DOHH2 (cell line): ENCODE measurements around the gene FAM53B.

Source experiments
- H3F3A ChIP-seq: fragments of 200-600 bp; sonication (generic), shearing (Covaris generic); 2 replicates; pipeline ENCODE4 v1.6.0; 2016; ENCODE audit warnings: antibody characterized with exemption, mild to moderate bottlenecking; ENCODE audit not compliant: control insufficient read depth, insufficient read depth
- H3K27ac ChIP-seq: fragments of 200-600 bp; sonication (generic); 2 replicates; pipeline ENCODE4 v1.5.1; 2014; ENCODE audit warnings: low read depth, mild to moderate bottlenecking, low read length, moderate library complexity
- H3K27me3 ChIP-seq: fragments of 200-600 bp; sonication (generic); 2 replicates; pipeline ENCODE4 v1.6.1; 2014; ENCODE audit warnings: mild to moderate bottlenecking, low read length, mixed read lengths; ENCODE audit not compliant: control insufficient read depth
- H3K36me3 ChIP-seq: fragments of 200-600 bp; sonication (generic); 2 replicates; pipeline ENCODE4 v1.6.1; 2014; ENCODE audit warnings: mild to moderate bottlenecking, low read length, moderate library complexity, mixed read lengths; ENCODE audit not compliant: control insufficient read depth
- H3K4me1 ChIP-seq: fragments of 200-600 bp; sonication (generic); 2 replicates; pipeline ENCODE4 v1.6.1; 2014; ENCODE audit warnings: mild to moderate bottlenecking, low read length, mixed read lengths; ENCODE audit not compliant: control insufficient read depth
- H3K4me2 ChIP-seq: fragments of 200-600 bp; sonication (generic); 2 replicates; pipeline ENCODE4 v1.6.0; 2014; ENCODE audit warnings: mild to moderate bottlenecking, low read length, moderate library complexity
- H3K4me3 ChIP-seq: fragments of 200-600 bp; sonication (generic); 2 replicates; pipeline ENCODE4 v1.5.1; 2014; ENCODE audit warnings: mild to moderate bottlenecking, low read length, mixed read lengths
- H3K79me2 ChIP-seq: fragments of 200-600 bp; sonication (generic); 2 replicates; pipeline ENCODE4 v1.6.1; 2014; ENCODE audit warnings: mild to moderate bottlenecking, low read length, mixed read lengths; ENCODE audit not compliant: control insufficient read depth
- H3K9me2 ChIP-seq: fragments of 200-600 bp; sonication (generic); replicated peaks from 2 replicates; pipeline ENCODE4 v1.6.1; 2014; ENCODE audit warnings: mild to moderate bottlenecking, low read length, mixed read lengths; ENCODE audit not compliant: control insufficient read depth
- H3K9me3 ChIP-seq: fragments of 200-600 bp; sonication (generic); 2 replicates; pipeline ENCODE4 v1.6.1; 2014; ENCODE audit warnings: antibody characterized with exemption, low read length, mixed read lengths; ENCODE audit not compliant: control insufficient read depth, insufficient read depth
- H4K20me1 ChIP-seq: fragments of 200-600 bp; sonication (generic); 2 replicates; pipeline ENCODE4 v1.6.0; 2014; ENCODE audit warnings: low read depth, mild to moderate bottlenecking, antibody characterized with exemption, low read length, moderate library complexity; ENCODE audit not compliant: control insufficient read depth, insufficient read depth
- CTCF ChIP-seq: fragments of 200-600 bp; sonication (generic); IDR thresholded peaks from one replicate; pipeline ENCODE4 v1.5.1; 2014; ENCODE audit warnings: antibody characterized with exemption, mild to moderate bottlenecking, low read depth, low read length; ENCODE audit not compliant: poor library complexity, severe bottlenecking
- EZH2phosphoT487 ChIP-seq: fragments of 200-600 bp; sonication (generic); IDR thresholded peaks from 2 replicates; pipeline ENCODE4 v1.6.1; 2017; ENCODE audit warnings: borderline replicate concordance, mild to moderate bottlenecking, antibody characterized with exemption, low read length, moderate library complexity, mixed read lengths

FAM53B gene

GRCh38 chr10:124696446-124697392, 47.5 kb downstream of the FAM53B start:
- no peaks in the 10 kb centered on the region for H3K27me3 ChIP-seq
- 0 out of 2 replicates have a peak, but pooled peaks cover 4% of the 10 kb centered on the region for H3K4me1 ChIP-seq
- H3K27ac ChIP-seq: no peak overlapping the region
- peaks cover 13% of the 10 kb centered on the region for H3K79me2 ChIP-seq
- no peak overlapping the region for H3K4me3 ChIP-seq
- no peaks in the 10 kb centered on the region for H3K9me3 ChIP-seq
- H3F3A ChIP-seq: no peaks in the 10 kb centered on the region
- no peaks in the 10 kb centered on the region for H4K20me1 ChIP-seq
- no peak overlapping the region for H3K4me2 ChIP-seq
- H3K9me2 ChIP-seq: no peaks in the 10 kb centered on the region
- peaks cover 58% of the 10 kb centered on the region for H3K36me3 ChIP-seq
- TF ChIP-seq EZH2phosphoT487 (no peak), CTCF (no peak)

- H3K36me3 ChIP-seq: peaks cover 56% of the 10 kb centered on the region
Observed at GRCh38 chr10:124695259-124695658, 48.9 kb downstream of the FAM53B start.

GRCh38 chr10:124694481-124695220, 49.5 kb downstream of the FAM53B start:
- H3K9me3 ChIP-seq: no peaks in the 10 kb centered on the region
- peaks cover 62% of the 10 kb centered on the region for H3K36me3 ChIP-seq
- H3K9me2 ChIP-seq: no peaks in the 10 kb centered on the region
- no peak for TF ChIP-seq EZH2phosphoT487
- TF ChIP-seq CTCF: no peak
- 0 out of 2 replicates have a peak, but pooled peaks cover 4% of the 10 kb centered on the region for H3K4me1 ChIP-seq
- no peak overlapping the region for H3K4me3 ChIP-seq
- no peaks in the 10 kb centered on the region for H3K27me3 ChIP-seq
- no peaks in the 10 kb centered on the region for H4K20me1 ChIP-seq
- H3K79me2 ChIP-seq: peaks cover 13% of the 10 kb centered on the region
- H3K4me2 ChIP-seq: no peak overlapping the region
- no peak overlapping the region for H3K27ac ChIP-seq
- H3F3A ChIP-seq: no peaks in the 10 kb centered on the region

More at GRCh38 chr10:124695259-124695658, 48.9 kb downstream of the FAM53B start:
- H4K20me1 ChIP-seq: no peaks in the 10 kb centered on the region
- H3K9me3 ChIP-seq: no peaks in the 10 kb centered on the region
- H3K4me2 ChIP-seq: no peak overlapping the region
- H3K4me1 ChIP-seq: 0 out of 2 replicates have a peak, but pooled peaks cover 4% of the 10 kb centered on the region
- no peak for TF ChIP-seq EZH2phosphoT487
- TF ChIP-seq CTCF: no peak
- no peaks in the 10 kb centered on the region for H3F3A ChIP-seq
- H3K4me3 ChIP-seq: no peak overlapping the region
- H3K79me2 ChIP-seq: peaks cover 13% of the 10 kb centered on the region
- H3K27me3 ChIP-seq: no peaks in the 10 kb centered on the region
- no peak overlapping the region for H3K27ac ChIP-seq
- no peaks in the 10 kb centered on the region for H3K9me2 ChIP-seq
